B cell (primary cell): ENCODE data around the gene DKKL1. TPM values are rescaled to one million over a fixed set of nuclear protein-coding genes. Genes with fewer than 3 reads are reported as not detected.

Experiments
- ATAC-seq: fragments of 200-7000 bp; cut with Tn5 transposase; one replicate; pipeline ENCODE4 v1.10.0; 2021; ENCODE audit warnings: low read depth, mild to moderate bottlenecking, moderate number of reproducible peaks, moderate library complexity
- CTCF ChIA-PET: fragments of 350-600 bp; sonication (Branson Sonifier 250); formaldehyde crosslinking; loops from one replicate; lab custom pipeline; 2021; ENCODE audit warnings: antibody characterized with exemption, inconsistent platforms; lab: Charles Lee
- POLR2A ChIA-PET: fragments of 350-600 bp; sonication (Branson Sonifier 250); formaldehyde crosslinking; loops from one replicate; lab custom pipeline; 2021; ENCODE audit warnings: antibody characterized with exemption; lab: Charles Lee
- DNase-seq: peaks from one replicate; pipeline ENCODE4 v3.0.0; 2013
- H2AFZ ChIP-seq: 2 replicates; pipeline ENCODE4 v1.6.1; 2012; ENCODE audit warnings: mild to moderate bottlenecking, low read depth, low read length; ENCODE audit not compliant: insufficient read depth, poor library complexity, severe bottlenecking
- H3K27ac ChIP-seq, 2 donors: 1 replicate in 1 of 2; 2 replicates in 1 of 2; pipeline ENCODE4 v1.5.1; 2012 to 2013; ENCODE audit warnings: low read length in 2 of 2, mild to moderate bottlenecking in 2 of 2, moderate library complexity in 1 of 2
- H3K27me3 ChIP-seq, 4 experiments: fragments of 200-600 bp in 1 of 4; sonication (generic) in 1 of 4; replicated peaks in 1 of 4; 1 replicate in 2 of 4; 2 replicates in 2 of 4; pipeline versions ENCODE4 v1.6.1 to v1.7.0; 2013 to 2016; ENCODE audit warnings: low read length in 3 of 4, mild to moderate bottlenecking in 2 of 4, mixed read lengths in 1 of 4, moderate library complexity in 1 of 4; ENCODE audit not compliant: insufficient read depth in 4 of 4, control insufficient read depth in 3 of 4; ENCODE audit errors: control extremely low read depth in 1 of 4
- H3K36me3 ChIP-seq, 2 experiments: replicated peaks in 1 of 2; 1 replicate in 1 of 2; 2 replicates in 1 of 2; pipeline versions ENCODE4 v1.6.1 to v1.7.1; 2013; ENCODE audit warnings: low read length in 1 of 2; ENCODE audit not compliant: insufficient read depth in 2 of 2, control insufficient read depth in 1 of 2; ENCODE audit errors: control extremely low read depth in 1 of 2, extremely low read depth in 1 of 2
- H3K4me1 ChIP-seq, 2 donors: fragments of 200-600 bp in 1 of 2; sonication (generic) in 1 of 2; 1 replicate in 1 of 2; 2 replicates in 1 of 2; pipeline versions ENCODE4 v1.5.1 to v1.6.1; 2013 to 2017; ENCODE audit warnings: low read length in 2 of 2; ENCODE audit not compliant: control insufficient read depth in 2 of 2, insufficient read depth in 2 of 2
- H3K4me2 ChIP-seq: replicated peaks from 2 replicates; pipeline ENCODE3; 2012; ENCODE audit warnings: mild to moderate bottlenecking, low read depth, low read length; ENCODE audit not compliant: poor library complexity, severe bottlenecking
- H3K4me3 ChIP-seq, 5 experiments: fragments of 200-600 bp in 1 of 5; sonication (generic) in 1 of 5; 1 replicate in 3 of 5; 2 replicates in 2 of 5; pipeline versions ENCODE4 v1.5.1 to v1.7.0; 2011 to 2016; ENCODE audit warnings: low read length in 4 of 5, mild to moderate bottlenecking in 4 of 5, low read depth in 2 of 5, control low read depth in 1 of 5, moderate library complexity in 1 of 5; ENCODE audit not compliant: insufficient read depth in 1 of 5; ENCODE audit errors: control extremely low read depth in 1 of 5, extremely low read depth in 1 of 5
- H3K79me2 ChIP-seq: fragments of 200-600 bp; sonication (generic); one replicate; pipeline ENCODE4 v1.6.0; 2016; ENCODE audit warnings: low read length; ENCODE audit not compliant: control insufficient read depth, insufficient read depth
- H3K9ac ChIP-seq: fragments of 200-600 bp; sonication (generic); 2 replicates; pipeline ENCODE4 v1.6.1; 2017; ENCODE audit warnings: mild to moderate bottlenecking, low read length, moderate library complexity
- H3K9me3 ChIP-seq, 3 donors: one replicate each; pipeline versions ENCODE4 v1.6.1 to v1.7.1; 2013; ENCODE audit warnings: low read length in 2 of 3; ENCODE audit not compliant: control insufficient read depth in 2 of 3, insufficient read depth in 1 of 3; ENCODE audit errors: control extremely low read depth in 1 of 3
- H4K20me1 ChIP-seq: 2 replicates; pipeline ENCODE4 v1.6.0; 2012; ENCODE audit warnings: mild to moderate bottlenecking, low read length; ENCODE audit not compliant: insufficient read depth, control insufficient read depth, poor library complexity, severe bottlenecking
- H3K27ac Mint-ChIP-seq: one replicate; pipeline ENCODE4 v1.8.0; 2021; ENCODE audit warnings: mixed read lengths
- H3K27me3 Mint-ChIP-seq: one replicate; pipeline ENCODE4 v1.8.0; 2021; ENCODE audit warnings: mixed read lengths
- H3K4me1 Mint-ChIP-seq: one replicate; pipeline ENCODE4 v1.8.0; 2021; ENCODE audit warnings: mixed read lengths
- H3K4me3 Mint-ChIP-seq: one replicate; pipeline ENCODE4 v1.8.0; 2021; ENCODE audit warnings: mixed read lengths
- H3K9me3 Mint-ChIP-seq: one replicate; pipeline ENCODE4 v1.8.0; 2022; ENCODE audit warnings: mixed read lengths; ENCODE audit not compliant: insufficient read depth
- EZH2 ChIP-seq: IDR thresholded peaks from 2 replicates; pipeline ENCODE4 v1.6.1; 2012; ENCODE audit warnings: borderline replicate concordance, low read depth, mild to moderate bottlenecking, moderate library complexity, low read length; ENCODE audit not compliant: insufficient read depth, poor library complexity, severe bottlenecking
- WGBS: methylation state at CpG from one replicate; pipeline ENCODE4 v1.1.5; 2013; ENCODE audit warnings: missing lambda C conversion rate; ENCODE audit not compliant: insufficient coverage; 5-methylcytosine and 5-hydroxymethylcytosine counted together
- intact Hi-C: fragments of 100-400 bp; cut with micrococcal nuclease; formaldehyde crosslinking; loops from one replicate; pipeline ENCODE4 v1.10.0; 2022
- polyA plus RNA-seq: library from polyadenylated mRNA; depleted of rRNA; stranded (reverse); fragments of >200 nt; gene quantifications from 2 replicates; pipeline ENCODE4 v1.2.3, GENCODE V29; 2012
- total RNA-seq, 2 donors: library from RNA; stranded (reverse); fragments of 120-200 nt in 1 of 2; gene quantifications; 1 replicate in 1 of 2; 2 replicates in 1 of 2; pipeline versions ENCODE4 v1.2.3 to v1.2.4, GENCODE V29; 2013 to 2022
- TF ChIP-seq, protein P1 (sequence below): fragments of 200-600 bp; IDR thresholded peaks from one replicate; pipeline ENCODE4 v1.8.0; 2022; ENCODE audit warnings: antibody characterized with exemption, mild to moderate bottlenecking

Gene DKKL1
- total and polyA plus RNA-seq, 2 donors (not counting 1 experiment from before 2014, with no cell fraction given): 1.2 to 1.6 TPM

DNA sequence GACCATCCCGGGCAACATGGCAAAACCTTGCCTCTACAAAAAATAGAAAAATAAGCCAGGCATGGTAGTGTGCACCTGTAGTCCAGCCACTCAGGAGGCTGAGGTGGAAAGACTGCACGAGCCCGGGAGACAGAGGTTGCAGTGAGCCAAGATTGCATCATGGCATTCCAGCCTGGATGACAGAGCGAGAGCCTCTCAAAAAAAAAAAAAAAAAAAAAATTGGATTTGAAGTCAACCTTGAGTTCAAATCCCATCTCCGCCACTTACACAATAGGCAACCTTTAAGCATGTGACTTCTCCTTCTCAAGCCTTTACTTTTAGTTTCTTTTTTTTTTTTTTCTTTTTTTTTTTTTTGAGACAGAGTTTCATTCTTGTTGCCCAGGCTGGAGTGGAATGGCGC lies 36.4 kb downstream of the DKKL1 start:
- CTCF ChIA-PET: no interaction called here
- H4K20me1 ChIP-seq: no peaks in the 10 kb centered on the region
- no peaks in the 10 kb centered on the region for H3K36me3 ChIP-seq
- no peak overlapping the region for H2AFZ ChIP-seq
- TF ChIP-seq, protein P1, sequence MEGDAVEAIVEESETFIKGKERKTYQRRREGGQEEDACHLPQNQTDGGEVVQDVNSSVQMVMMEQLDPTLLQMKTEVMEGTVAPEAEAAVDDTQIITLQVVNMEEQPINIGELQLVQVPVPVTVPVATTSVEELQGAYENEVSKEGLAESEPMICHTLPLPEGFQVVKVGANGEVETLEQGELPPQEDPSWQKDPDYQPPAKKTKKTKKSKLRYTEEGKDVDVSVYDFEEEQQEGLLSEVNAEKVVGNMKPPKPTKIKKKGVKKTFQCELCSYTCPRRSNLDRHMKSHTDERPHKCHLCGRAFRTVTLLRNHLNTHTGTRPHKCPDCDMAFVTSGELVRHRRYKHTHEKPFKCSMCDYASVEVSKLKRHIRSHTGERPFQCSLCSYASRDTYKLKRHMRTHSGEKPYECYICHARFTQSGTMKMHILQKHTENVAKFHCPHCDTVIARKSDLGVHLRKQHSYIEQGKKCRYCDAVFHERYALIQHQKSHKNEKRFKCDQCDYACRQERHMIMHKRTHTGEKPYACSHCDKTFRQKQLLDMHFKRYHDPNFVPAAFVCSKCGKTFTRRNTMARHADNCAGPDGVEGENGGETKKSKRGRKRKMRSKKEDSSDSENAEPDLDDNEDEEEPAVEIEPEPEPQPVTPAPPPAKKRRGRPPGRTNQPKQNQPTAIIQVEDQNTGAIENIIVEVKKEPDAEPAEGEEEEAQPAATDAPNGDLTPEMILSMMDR: no peak
- no peak for TF ChIP-seq EZH2
- H3K4me1 ChIP-seq: peaks cover 6 to 22% of the 10 kb centered on the region in 2 donors
- 93% methylated on average over 4 of the region's 6 CpGs for WGBS
- H3K27me3 ChIP-seq: no peaks in the 10 kb centered on the region
- no peak overlapping the region for H3K4me3 ChIP-seq
- DNase-seq: no peak
- no peaks in the 10 kb centered on the region for H3K9me3 ChIP-seq
- POLR2A ChIA-PET: no interaction called here
- H3K9ac ChIP-seq: no peak overlapping the region
- no peaks in the 10 kb centered on the region for H3K9me3 Mint-ChIP-seq
- H3K79me2 ChIP-seq: no peaks in the 10 kb centered on the region
- H3K27ac ChIP-seq: no peak overlapping the region
- intact Hi-C loops: no loop called here
- no peaks in the 10 kb centered on the region for H3K27me3 Mint-ChIP-seq
- no peak overlapping the region for H3K27ac Mint-ChIP-seq
- no peak overlapping the region for H3K4me3 Mint-ChIP-seq
- no peak for ATAC-seq
- peaks cover 18% of the 10 kb centered on the region for H3K4me1 Mint-ChIP-seq
- no peak overlapping the region for H3K4me2 ChIP-seq

GRCh38 chr19:49403404-49404187 lies 39.9 kb downstream of the DKKL1 start:
- H3K27me3 ChIP-seq: no peaks in the 10 kb centered on the region
- CTCF ChIA-PET: interaction anchor here (1.2 to 1.9 kb wide), 4 partner anchors 10 to 178 kb away, joined by 3 to 7 read pairs (median 6); no protein-coding TSS in a partner anchor
- peaks cover 11 to 24% of the 10 kb centered on the region in 2 donors for H3K4me1 ChIP-seq
- Mint-ChIP-seq H3K27me3 (no peaks in the 10 kb centered on the region), H3K4me3 (peak overlapping the region; percentile 54), H3K27ac (peak overlapping the region; percentile 92), H3K4me1 (peaks cover 26% of the 10 kb centered on the region), H3K9me3 (no peaks in the 10 kb centered on the region)
- H3K9ac ChIP-seq: peak overlapping the region; percentile 15
- H3K79me2 ChIP-seq: no peaks in the 10 kb centered on the region
- peak overlapping the region; percentile 26 to 28 for H3K27ac ChIP-seq
- peak overlapping the region; percentile 72 for H2AFZ ChIP-seq
- peak; percentile 81 for ATAC-seq
- H3K36me3 ChIP-seq: no peaks in the 10 kb centered on the region
- intact Hi-C loops: no loop called here
- 47% methylated on average over 5 of the region's 7 CpGs for WGBS
- POLR2A ChIA-PET: interaction anchor here (0.7 to 1.5 kb wide), 3 partner anchors 12 to 21 kb away, joined by 3 to 4 read pairs (median 4); no protein-coding TSS in a partner anchor
- H3K4me2 ChIP-seq: peak overlapping the region; percentile 36
- no peaks in the 10 kb centered on the region for H4K20me1 ChIP-seq
- H3K4me3 ChIP-seq: no peak overlapping the region
- TF ChIP-seq EZH2: no peak
- TF ChIP-seq, protein P1: no peak
- peak; percentile 73 for DNase-seq
- H3K9me3 ChIP-seq: no peaks in the 10 kb centered on the region
